Right atrium auricular region (tissue), 2 donors: ENCODE measurements around the gene CYP21A2. TPM values are rescaled to one million over a fixed set of nuclear protein-coding genes. Genes with fewer than 3 reads are reported as not detected.
"Not testable (repeated sequence)": the region's sequence is repeated elsewhere in the genome, so short reads cannot be mapped to it uniquely, and the experiment has no call there.

Experiments used
- DNase-seq: peaks from one replicate; pipeline ENCODE4 v3.0.0-alpha.2; 2019; ENCODE audit warnings: low spot score
- H3K27ac ChIP-seq, 2 donors: fragments of 200-600 bp; sonication (generic); 1 replicate in 1 of 2; 2 replicates in 1 of 2; pipeline ENCODE4 v1.5.1; 2016 to 2019
- H3K27me3 ChIP-seq, 2 donors: fragments of 200-600 bp; sonication (generic); one replicate each; pipeline versions ENCODE4 v1.5.1 to v1.6.0; 2017 to 2019
- H3K36me3 ChIP-seq: fragments of 200-600 bp; sonication (generic); one replicate; pipeline ENCODE4 v1.5.1; 2016
- H3K4me1 ChIP-seq, 2 donors: fragments of 200-600 bp; sonication (generic); one replicate each; pipeline versions ENCODE4 v1.5.1 to v1.6.0; 2017 to 2019
- H3K4me3 ChIP-seq, 2 donors: fragments of 200-600 bp; sonication (generic); 1 replicate in 1 of 2; 2 replicates in 1 of 2; pipeline ENCODE4 v1.5.1; 2017 to 2019; ENCODE audit warnings: mild to moderate bottlenecking in 1 of 2, moderate library complexity in 1 of 2
- H3K9me3 ChIP-seq, 2 donors: fragments of 200-600 bp; sonication (generic); one replicate each; pipeline ENCODE4 v1.5.1; 2019
- CTCF ChIP-seq, 2 donors: fragments of 200-600 bp; sonication (generic); IDR thresholded peaks; one replicate each; pipeline ENCODE4 v1.5.1; 2019; ENCODE audit warnings: antibody characterized with exemption in 2 of 2
- total RNA-seq, 2 donors: library from RNA; depleted of rRNA; stranded (reverse); fragments of >200 nt; gene quantifications; one replicate each; pipeline ENCODE4 v1.1.0, GENCODE V29; 2016

The CYP21A2 gene
- total RNA-seq, 2 donors from 2014 or later, result 0.19 to 1.2 TPM

- peaks cover 0 to 28% of the 10 kb centered on the region in 2 donors for H3K4me1 ChIP-seq
Observed at GRCh38 chr6:32047855-32048766, 9.9 kb downstream of the CYP21A2 start.

GRCh38 chr6:32049149-32049548 lies 10.9 kb downstream of the CYP21A2 start:
- peak overlapping the region in 1 of 2 donors; percentile 90 for H3K27ac ChIP-seq

More at GRCh38 chr6:32047855-32048766, 9.9 kb downstream of the CYP21A2 start:
- DNase-seq, result peak; percentile 86
- H3K9me3 ChIP-seq, result no peaks in the 10 kb centered on the region
- H3K27me3 ChIP-seq, result no peaks in the 10 kb centered on the region
- H3K36me3 ChIP-seq, result no peaks in the 10 kb centered on the region
- no peak overlapping the region for H3K4me3 ChIP-seq
- H3K27ac ChIP-seq, result peak overlapping the region; percentile 79 to 90
- peak; percentile 80 to 88 for TF ChIP-seq CTCF (IDR thresholded peaks at IDR 0.05)

GRCh38 chr6:32049736-32050135 lies 11.5 kb downstream of the CYP21A2 start:
- H3K4me3 ChIP-seq, DNase-seq, H3K27me3 ChIP-seq, H3K36me3 ChIP-seq, H3K9me3 ChIP-seq, H3K27ac ChIP-seq: not testable (repeated sequence)
- peaks cover 0 to 28% of the 10 kb centered on the region in 2 donors for H3K4me1 ChIP-seq

More at GRCh38 chr6:32049149-32049548, 10.9 kb downstream of the CYP21A2 start:
- H3K4me1 ChIP-seq, result peaks cover 0 to 28% of the 10 kb centered on the region in 2 donors
- H3K4me3 ChIP-seq, H3K9me3 ChIP-seq, H3K36me3 ChIP-seq, H3K27me3 ChIP-seq, DNase-seq: not testable (repeated sequence)

GRCh38 chr6:32050562-32050961 lies 12.3 kb downstream of the CYP21A2 start:
- H3K4me3 ChIP-seq, result no peak overlapping the region
- no peak overlapping the region for H3K27ac ChIP-seq
- H3K36me3 ChIP-seq, result peaks cover 8% of the 10 kb centered on the region
- no peaks in the 10 kb centered on the region for H3K27me3 ChIP-seq
- DNase-seq, result no peak
- no peak for TF ChIP-seq CTCF (IDR thresholded peaks at IDR 0.05)
- peaks cover 0 to 28% of the 10 kb centered on the region in 2 donors for H3K4me1 ChIP-seq
- H3K9me3 ChIP-seq, result no peaks in the 10 kb centered on the region

- not testable (repeated sequence) for H3K27ac ChIP-seq, H3K4me3 ChIP-seq, H3K4me1 ChIP-seq, H3K27me3 ChIP-seq, H3K9me3 ChIP-seq, DNase-seq
- peaks cover 16% of the 10 kb centered on the region for H3K36me3 ChIP-seq
Observed at GRCh38 chr6:32052626-32053025, 14.4 kb downstream of the CYP21A2 start.

GRCh38 chr6:32053314-32053713 lies 15.1 kb downstream of the CYP21A2 start:
- H3K27me3 ChIP-seq, H3K9me3 ChIP-seq, DNase-seq, H3K27ac ChIP-seq, H3K4me1 ChIP-seq, H3K4me3 ChIP-seq: not testable (repeated sequence)
- peaks cover 22% of the 10 kb centered on the region for H3K36me3 ChIP-seq

GRCh38 chr6:32055756-32056155 lies 17.5 kb downstream of the CYP21A2 start:
- not testable (repeated sequence) for H3K27ac ChIP-seq, H3K4me1 ChIP-seq, H3K27me3 ChIP-seq, DNase-seq, H3K9me3 ChIP-seq, H3K4me3 ChIP-seq
- H3K36me3 ChIP-seq, result peaks cover 30% of the 10 kb centered on the region

- peaks cover 0 to 6% of the 10 kb centered on the region in 2 donors for H3K4me1 ChIP-seq
- H3K4me3 ChIP-seq, result no peak overlapping the region
- no peak for TF ChIP-seq CTCF (IDR thresholded peaks at IDR 0.05)
- no peaks in the 10 kb centered on the region for H3K27me3 ChIP-seq
- no peaks in the 10 kb centered on the region for H3K9me3 ChIP-seq
- no peak overlapping the region for H3K27ac ChIP-seq
- H3K36me3 ChIP-seq, result peaks cover 30% of the 10 kb centered on the region
- DNase-seq, result no peak
Observed at GRCh38 chr6:32056254-32056653, 18.0 kb downstream of the CYP21A2 start.
